Hepatocyte (in vitro differentiated cells): ENCODE measurements around the gene ZFYVE19. TPM values are rescaled to one million over a fixed set of nuclear protein-coding genes. Genes with fewer than 3 reads are reported as not detected.

Experiments
- DNase-seq: peaks from one replicate; pipeline ENCODE4 v3.0.0-alpha.2; 2016; ENCODE audit warnings: low spot score
- H2AFZ ChIP-seq: fragments of 200-600 bp; sonication (generic); 2 replicates; pipeline ENCODE4 v1.6.0; 2016; ENCODE audit warnings: antibody characterized with exemption, mild to moderate bottlenecking
- H3K27ac ChIP-seq: fragments of 200-600 bp; sonication (generic); 2 replicates; pipeline ENCODE4 v1.5.1; 2016; ENCODE audit warnings: mild to moderate bottlenecking
- H3K27me3 ChIP-seq: fragments of 200-600 bp; sonication (generic); 2 replicates; pipeline ENCODE4 v1.6.1; 2016
- H3K36me3 ChIP-seq: fragments of 200-600 bp; sonication (generic); replicated peaks from 2 replicates; pipeline ENCODE4 v1.5.1; 2016; ENCODE audit warnings: low read depth; ENCODE audit not compliant: insufficient read depth
- H3K4me1 ChIP-seq: fragments of 200-600 bp; sonication (generic); 2 replicates; pipeline ENCODE4 v1.5.1; 2016; ENCODE audit warnings: mild to moderate bottlenecking, moderate library complexity; ENCODE audit not compliant: insufficient read depth
- H3K4me2 ChIP-seq: fragments of 200-600 bp; sonication (generic); 2 replicates; pipeline ENCODE4 v1.6.0; 2016
- H3K4me3 ChIP-seq: fragments of 200-600 bp; sonication (generic); 2 replicates; pipeline ENCODE4 v1.5.1; 2016; ENCODE audit warnings: mild to moderate bottlenecking
- H3K79me2 ChIP-seq: fragments of 200-600 bp; sonication (generic); 2 replicates; pipeline ENCODE4 v1.6.0; 2017; ENCODE audit warnings: mild to moderate bottlenecking
- H3K9me2 ChIP-seq: fragments of 200-600 bp; sonication (generic); replicated peaks from 2 replicates; pipeline ENCODE4 v1.6.0; 2017; ENCODE audit warnings: mild to moderate bottlenecking; ENCODE audit not compliant: insufficient read depth
- H3K9me3 ChIP-seq: fragments of 200-600 bp; sonication (generic); 2 replicates; pipeline ENCODE4 v1.5.1; 2016; ENCODE audit warnings: low read depth, mild to moderate bottlenecking
- H4K20me1 ChIP-seq: fragments of 200-600 bp; sonication (generic); 2 replicates; pipeline ENCODE4 v1.6.0; 2016; ENCODE audit warnings: mild to moderate bottlenecking; ENCODE audit not compliant: insufficient read depth, poor library complexity, severe bottlenecking
- CTCF ChIP-seq: fragments of 200-600 bp; sonication (generic); IDR thresholded peaks from 2 replicates; pipeline ENCODE4 v1.5.1; 2016; ENCODE audit warnings: antibody characterized with exemption, mild to moderate bottlenecking; ENCODE audit not compliant: poor library complexity
- EZH2 ChIP-seq: fragments of 200-600 bp; sonication (generic); IDR thresholded peaks from 2 replicates; pipeline ENCODE4 v1.6.1; 2016; ENCODE audit warnings: antibody characterized with exemption, mild to moderate bottlenecking, borderline replicate concordance
- EZH2phosphoT487 ChIP-seq: fragments of 200-600 bp; sonication (generic); IDR thresholded peaks from one replicate; pipeline ENCODE4 v1.6.1; 2018; ENCODE audit warnings: antibody characterized with exemption, mild to moderate bottlenecking, low read depth, moderate library complexity; ENCODE audit not compliant: unreplicated experiment, severe bottlenecking
- WGBS: methylation state at CpG from one replicate; pipeline ENCODE4 v1.1.6; 2016; ENCODE audit warnings: low lambda C conversion rate; ENCODE audit errors: missing lambda C conversion rate; 5-methylcytosine and 5-hydroxymethylcytosine counted together
- polyA plus RNA-seq: library from polyadenylated mRNA; unstranded; fragments of >200 nt; fragmentation: Nextera tagmentation; extraction: Ambion mirVana; gene quantifications from 2 replicates; pipeline ENCODE4 v1.2.1, GENCODE V29; 2016
- total RNA-seq: library from RNA; depleted of rRNA; stranded (reverse); fragments of >200 nt; gene quantifications from 2 replicates; pipeline ENCODE4 v1.2.3, GENCODE V29; 2014

The ZFYVE19 gene
- total and polyA plus RNA-seq, 2 experiments from 2014 or later: 25.4 to 25.6 TPM

- Histone ChIP-seq H2AFZ (no peak within 1 kb of the TSS), H3K27me3 (no peaks in the 10 kb centered on the region), H3K27ac (peak within 1 kb of the TSS; percentile 81), H3K4me1 (peaks cover 31% of the 10 kb centered on the region), H3K4me3 (no peak within 1 kb of the TSS), H3K4me2 (no peak within 1 kb of the TSS), H3K9me3 (no peaks in the 10 kb centered on the region), H4K20me1 (no peaks in the 10 kb centered on the region), H3K79me2 (no peaks in the 10 kb centered on the region), H3K36me3 (no peaks in the 10 kb centered on the region), H3K9me2 (no peaks in the 10 kb centered on the region)
- no peak for TF ChIP-seq CTCF
- no peak for TF ChIP-seq EZH2phosphoT487
- no peak for TF ChIP-seq EZH2
- 79% methylated on average over 28 of the region's 28 CpGs for WGBS
- peak; percentile 72 for DNase-seq
Observed at GRCh38 chr15:40769274-40770146, 37.4 kb upstream of the ZFYVE19 start, which contains the start of gene C15orf62. TSS of gene C15orf62 (plus strand) at chr15:40769980. CDS start at chr15:40770496, 516 bp downstream.

GRCh38 chr15:40770147-40770721 lies 36.7 kb upstream of the ZFYVE19 start:
- H3K4me3 ChIP-seq: no peak overlapping the region
- H3K27me3 ChIP-seq: no peaks in the 10 kb centered on the region
- H3K27ac ChIP-seq: peak overlapping the region; percentile 81
- DNase-seq: no peak
- TF ChIP-seq EZH2 (no peak), CTCF (no peak), EZH2phosphoT487 (no peak)
- no peak overlapping the region for H3K4me2 ChIP-seq
- H2AFZ ChIP-seq: no peak overlapping the region
- no peaks in the 10 kb centered on the region for H3K9me2 ChIP-seq
- no peaks in the 10 kb centered on the region for H4K20me1 ChIP-seq
- no peaks in the 10 kb centered on the region for H3K79me2 ChIP-seq
- H3K9me3 ChIP-seq: no peaks in the 10 kb centered on the region
- H3K4me1 ChIP-seq: peaks cover 24% of the 10 kb centered on the region
- 90% methylated on average over 17 of the region's 17 CpGs for WGBS
- H3K36me3 ChIP-seq: no peaks in the 10 kb centered on the region

DNA sequence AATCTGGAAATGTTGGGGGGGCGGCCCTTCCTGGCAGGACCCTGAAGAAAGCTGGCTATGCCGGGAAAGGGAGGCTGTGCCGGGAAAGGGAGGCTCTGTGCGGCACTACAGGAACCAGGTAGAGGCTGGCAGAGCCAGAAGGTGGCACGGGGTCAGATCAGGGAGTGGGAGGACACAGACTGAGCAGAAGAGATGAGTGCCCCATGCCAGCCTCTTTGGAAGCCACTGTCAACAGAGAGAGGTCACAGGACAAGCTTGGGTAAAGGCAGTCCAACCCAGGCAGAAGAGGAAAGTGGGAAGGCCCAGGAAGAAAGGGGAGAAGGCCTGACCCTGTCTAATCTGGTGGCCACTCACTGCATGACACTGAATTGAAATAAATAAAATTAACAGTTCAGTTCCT lies 35.6 kb upstream of the ZFYVE19 start:
- TF ChIP-seq CTCF (no peak), EZH2phosphoT487 (no peak), EZH2 (no peak)
- Histone ChIP-seq H3K27me3 (no peaks in the 10 kb centered on the region), H3K4me3 (no peak overlapping the region), H3K79me2 (no peaks in the 10 kb centered on the region), H3K9me2 (no peaks in the 10 kb centered on the region), H4K20me1 (no peaks in the 10 kb centered on the region), H3K4me1 (peaks cover 19% of the 10 kb centered on the region), H3K27ac (no peak overlapping the region), H3K9me3 (no peaks in the 10 kb centered on the region), H3K4me2 (no peak overlapping the region), H2AFZ (no peak overlapping the region), H3K36me3 (no peaks in the 10 kb centered on the region)
- DNase-seq: no peak
- 98% methylated on average over 5 of the region's 5 CpGs for WGBS
